ENCODE data around the gene MTFR1L. TPM values are rescaled to one million over a fixed set of nuclear protein-coding genes. Genes with fewer than 3 reads are reported as not detected.

The MTFR1L gene
- total RNA-seq, 2 experiments from 2014 or later = 35.3 to 43.4 TPM

GRCh38 chr1:25874209-25874608, 54.5 kb downstream of the MTFR1L start:
- Histone ChIP-seq H3K4me1 (ENCODE audit: insufficient read depth, low read length, poor library complexity, severe bottlenecking) (peaks cover 45% of the 10 kb centered on the region), H3K9me3 (ENCODE audit: low read length) (no peaks in the 10 kb centered on the region), H4K20me1 (ENCODE audit: insufficient read depth, low read length) (no peaks in the 10 kb centered on the region), H3K4me3 (ENCODE audit: low read depth, low read length, poor library complexity, severe bottlenecking) (no peak overlapping the region), H3K27ac (ENCODE audit: low read depth, low read length, poor library complexity, severe bottlenecking) (no peak overlapping the region), H3K79me2 (ENCODE audit: insufficient read depth, low read depth, low read length) (no peaks in the 10 kb centered on the region), H3K36me3 (ENCODE audit: insufficient read depth, low read length) (no peaks in the 10 kb centered on the region), H3K9me2 (ENCODE audit: insufficient read depth, low read length) (no peaks in the 10 kb centered on the region), H3K4me2 (ENCODE audit: low read length) (no peak overlapping the region), H2AFZ (ENCODE audit: low read length) (no peak overlapping the region)
- DNase-seq (ENCODE audit: low spot score) = no peak
- TF ChIP-seq EZH2phosphoT487 (IDR thresholded peaks at IDR 0.05; ENCODE audit: borderline replicate concordance, low read depth, low read length) (no peak), CTCF (conservative IDR thresholded peaks at IDR 0.05; ENCODE audit: low read length) (no peak)
- POLR2A ChIA-PET = interaction anchor here (0.6 to 1.7 kb wide), 2 partner anchors 29 to 72 kb away, joined by 4 read pairs; no protein-coding TSS in a partner anchor
- CTCF ChIA-PET (ENCODE audit: unreplicated experiment) = no interaction called here
- no TSS peak for BruUV-seq (replicated peaks)
- intact Hi-C loops (cut with micrococcal nuclease; ENCODE audit: unreplicated experiment) = no loop called here

DNA sequence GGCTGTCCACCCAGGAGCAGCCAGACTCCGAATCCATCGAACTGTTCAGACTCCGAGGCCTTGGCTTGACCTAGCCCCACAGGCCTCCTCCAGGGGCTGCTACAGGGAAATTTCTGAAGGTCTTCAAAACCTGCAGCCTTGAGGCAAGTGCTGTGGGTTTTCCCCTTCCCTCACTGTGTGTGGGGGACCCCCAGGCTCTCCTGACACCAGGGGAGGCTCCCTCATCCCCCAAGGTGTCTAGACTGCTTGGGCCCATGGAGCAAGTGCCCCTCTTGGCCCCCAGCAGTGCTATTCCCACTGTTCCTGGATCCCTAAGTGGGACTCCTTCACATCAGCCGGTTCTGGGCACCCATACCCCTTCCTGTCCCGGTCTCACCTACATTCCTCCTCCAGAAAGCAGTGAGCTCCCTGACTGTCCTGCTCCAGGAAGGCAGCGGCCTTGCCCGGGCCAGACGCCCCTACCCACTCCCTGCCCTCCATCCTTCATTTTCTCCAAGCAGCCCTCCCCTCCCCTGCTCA, 54.9 kb downstream of the MTFR1L start:
- H4K20me1 ChIP-seq (ENCODE audit: insufficient read depth, low read length) = no peaks in the 10 kb centered on the region
- ChIA-PET POLR2A (interaction anchor here (0.6 to 1.7 kb wide), 2 partner anchors 29 to 72 kb away, joined by 4 read pairs; no protein-coding TSS in a partner anchor), CTCF (ENCODE audit: unreplicated experiment) (no interaction called here)
- peak overlapping the region; percentile 65; the same call in 1 of the 2 replicates for H2AFZ ChIP-seq (ENCODE audit: low read length)
- peak overlapping the region; percentile 54 for H3K4me3 ChIP-seq (ENCODE audit: low read depth, low read length, poor library complexity, severe bottlenecking)
- no peaks in the 10 kb centered on the region for H3K9me2 ChIP-seq (ENCODE audit: insufficient read depth, low read length)
- H3K4me2 ChIP-seq (ENCODE audit: low read length) = peak overlapping the region; percentile 74
- DNase-seq (ENCODE audit: low spot score) = no peak
- H3K9me3 ChIP-seq (ENCODE audit: low read length) = no peaks in the 10 kb centered on the region
- TF ChIP-seq CTCF (conservative IDR thresholded peaks at IDR 0.05; ENCODE audit: low read length) = no peak
- TF ChIP-seq EZH2phosphoT487 (IDR thresholded peaks at IDR 0.05; ENCODE audit: borderline replicate concordance, low read depth, low read length) = no peak
- peaks cover 45% of the 10 kb centered on the region for H3K4me1 ChIP-seq (ENCODE audit: insufficient read depth, low read length, poor library complexity, severe bottlenecking)
- intact Hi-C loops (cut with micrococcal nuclease; ENCODE audit: unreplicated experiment) = no loop called here
- no TSS peak for BruUV-seq (replicated peaks)
- H3K27ac ChIP-seq (ENCODE audit: low read depth, low read length, poor library complexity, severe bottlenecking) = no peak overlapping the region
- no peaks in the 10 kb centered on the region for H3K79me2 ChIP-seq (ENCODE audit: insufficient read depth, low read depth, low read length)
- H3K36me3 ChIP-seq (ENCODE audit: insufficient read depth, low read length) = no peaks in the 10 kb centered on the region

DNA sequence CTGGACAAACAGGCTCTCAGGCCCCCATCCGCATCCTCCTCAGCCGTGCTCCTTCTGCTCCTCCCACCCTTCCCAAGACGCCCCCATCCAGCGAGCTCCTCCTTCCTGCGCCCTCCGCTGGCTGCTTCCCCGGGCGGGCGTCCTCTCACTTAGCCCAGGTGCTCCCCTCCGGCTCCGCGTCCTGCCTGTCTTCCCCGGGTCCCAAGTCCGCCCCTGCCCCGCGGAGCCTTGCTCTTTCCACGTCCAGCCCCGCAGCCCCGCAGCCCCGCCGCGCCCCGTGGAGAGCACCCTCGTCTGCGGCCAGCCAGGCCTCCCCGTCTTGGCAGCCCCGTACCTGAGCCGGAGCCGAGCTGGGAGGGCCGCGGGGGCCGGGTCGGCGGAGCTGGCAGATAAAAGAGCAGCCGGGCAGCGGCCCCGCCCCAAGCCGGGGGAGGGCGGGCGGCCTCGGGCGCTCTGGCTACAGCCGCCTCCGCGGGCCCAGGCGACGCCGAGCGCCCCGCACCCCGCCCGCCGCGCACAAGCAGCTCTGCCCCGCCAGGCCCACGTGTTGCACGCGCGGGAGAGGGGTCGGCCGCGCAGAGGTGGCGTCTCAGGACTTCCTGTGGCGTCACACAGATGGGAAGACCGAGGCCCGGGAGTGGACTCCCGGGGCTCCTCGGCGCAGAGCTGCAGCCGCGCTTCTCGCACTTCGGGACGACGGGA, 55.6 kb downstream of the MTFR1L start, which contains the start of gene PAQR7:
Gene PAQR7 (minus strand): TSS at position 555 of the 702 bp plus-strand sequence. CDS start 11,869 bp downstream, outside the sequence.
- H3K27ac ChIP-seq (ENCODE audit: low read depth, low read length, poor library complexity, severe bottlenecking) = no peak within 1 kb of the TSS
- peak within 1 kb of the TSS; percentile 74 for H3K4me2 ChIP-seq (ENCODE audit: low read length)
- TF ChIP-seq EZH2phosphoT487 (IDR thresholded peaks at IDR 0.05; ENCODE audit: borderline replicate concordance, low read depth, low read length) = no peak
- no peak for TF ChIP-seq CTCF (conservative IDR thresholded peaks at IDR 0.05; ENCODE audit: low read length)
- peak within 1 kb of the TSS; percentile 65; the same call in 1 of the 2 replicates for H2AFZ ChIP-seq (ENCODE audit: low read length)
- no peaks in the 10 kb centered on the region for H3K9me2 ChIP-seq (ENCODE audit: insufficient read depth, low read length)
- H3K79me2 ChIP-seq (ENCODE audit: insufficient read depth, low read depth, low read length) = no peaks in the 10 kb centered on the region
- H3K9me3 ChIP-seq (ENCODE audit: low read length) = no peaks in the 10 kb centered on the region
- no TSS peak for BruUV-seq (replicated peaks)
- no peaks in the 10 kb centered on the region for H3K36me3 ChIP-seq (ENCODE audit: insufficient read depth, low read length)
- H4K20me1 ChIP-seq (ENCODE audit: insufficient read depth, low read length) = no peaks in the 10 kb centered on the region
- CTCF ChIA-PET (ENCODE audit: unreplicated experiment) = no interaction called here
- peaks cover 45% of the 10 kb centered on the region for H3K4me1 ChIP-seq (ENCODE audit: insufficient read depth, low read length, poor library complexity, severe bottlenecking)
- H3K4me3 ChIP-seq (ENCODE audit: low read depth, low read length, poor library complexity, severe bottlenecking) = peak within 1 kb of the TSS; percentile 54
- DNase-seq (ENCODE audit: low spot score) = peak; percentile 46
- POLR2A ChIA-PET = interaction anchor here (0.5 to 1.7 kb wide), 2 partner anchors 30 to 92 kb away, joined by 3 to 4 read pairs; no protein-coding TSS in a partner anchor
- intact Hi-C loops (cut with micrococcal nuclease; ENCODE audit: unreplicated experiment) = no loop called here

All from OCI-LY7 (cell line).